BLaER1 treated with 17β-estradiol and CSF1 and Interleukin-3, amounts not matched to agents 10 nM and 100 nM (cell line): ENCODE results near the gene RRP12.

ENCODE experiments used
- H3K27ac ChIP-seq, 11 experiments: shearing (Covaris generic); formaldehyde crosslinking; 2 replicates each; pipeline ENCODE4 v1.8.1; 2022
- H3K27me3 ChIP-seq, 11 experiments: shearing (Covaris generic); formaldehyde crosslinking; 2 replicates each; pipeline ENCODE4 v1.8.1; 2022
- H3K36me3 ChIP-seq, 11 experiments: shearing (Covaris generic); formaldehyde crosslinking; 2 replicates each; pipeline ENCODE4 v1.8.1; 2022
- H3K4me1 ChIP-seq, 10 experiments: shearing (Covaris generic); formaldehyde crosslinking; 2 replicates each; pipeline ENCODE4 v1.8.1; 2022
- H3K4me2 ChIP-seq, 11 experiments: shearing (Covaris generic); formaldehyde crosslinking; 2 replicates each; pipeline ENCODE4 v1.8.1; 2022
- H3K4me3 ChIP-seq, 10 experiments: shearing (Covaris generic); formaldehyde crosslinking; 2 replicates each; pipeline ENCODE4 v1.8.1; 2022
- H3K9ac ChIP-seq, 11 experiments: shearing (Covaris generic); formaldehyde crosslinking; 2 replicates each; pipeline ENCODE4 v1.8.1; 2022
- H3K9me3 ChIP-seq, 11 experiments: shearing (Covaris generic); formaldehyde crosslinking; replicated peaks in 1 of 11; 2 replicates each; pipeline ENCODE4 v1.8.1; 2022
- H4K20me1 ChIP-seq, 11 experiments: shearing (Covaris generic); formaldehyde crosslinking; 2 replicates each; pipeline ENCODE4 v1.8.1; 2022
- Cebpa-rat ChIP-seq, 11 experiments: shearing (Covaris generic); IDR thresholded peaks; 2 replicates each; pipeline ENCODE4 v1.8.1; 2022

RRP12 gene

DNA sequence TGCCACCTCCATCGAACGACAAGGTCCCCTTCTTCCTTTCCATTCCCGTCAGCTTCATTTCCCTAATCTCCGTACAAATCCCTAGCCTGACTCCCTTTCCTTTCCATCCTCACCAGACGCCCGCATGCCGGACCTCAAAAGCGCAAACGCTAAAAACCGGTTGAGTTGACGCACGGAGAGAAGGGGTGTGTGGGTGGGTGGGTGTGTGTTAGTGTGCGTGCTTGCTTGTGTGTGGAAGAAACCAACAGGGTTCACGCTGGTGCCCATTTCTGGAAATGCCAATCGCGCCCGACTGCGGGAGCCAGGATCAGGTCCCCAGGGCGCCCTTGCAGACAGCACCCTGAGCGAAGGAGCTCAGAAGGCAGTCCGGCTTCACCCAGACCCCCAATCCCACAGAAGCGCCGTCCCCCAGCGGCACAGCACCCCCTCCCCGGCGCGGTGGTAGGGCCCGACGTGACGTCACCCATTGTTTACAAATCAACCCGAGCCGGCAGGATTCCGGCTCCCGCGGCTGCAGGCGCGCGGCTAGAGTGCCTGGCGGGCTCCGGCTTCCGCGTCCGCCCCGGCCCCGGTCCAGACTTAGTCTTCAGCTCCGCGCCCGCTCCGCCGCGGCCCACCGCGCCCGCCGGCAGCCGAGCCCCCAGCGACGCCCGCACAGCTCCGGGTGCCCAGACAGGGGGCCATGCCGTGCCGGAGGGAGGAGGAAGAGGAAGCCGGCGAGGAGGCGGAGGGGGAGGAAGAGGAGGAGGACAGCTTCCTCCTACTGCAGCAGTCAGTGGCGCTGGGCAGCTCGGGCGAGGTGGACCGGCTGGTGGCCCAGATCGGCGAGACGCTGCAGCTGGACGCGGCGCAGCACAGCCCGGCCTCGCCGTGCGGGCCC is 82.1 kb downstream of the RRP12 start, which contains the start of gene FRAT1:
TSS of gene FRAT1 (plus strand) at position 500 of the 880 bp plus-strand sequence. CDS start at position 683, 183 bp downstream.
- Histone ChIP-seq H3K4me2 (peak within 1 kb of the TSS; percentile 71 to 99 (median 95)), H3K9ac (peak within 1 kb of the TSS; percentile 96 to 100 (median 99)), H4K20me1 (peaks cover 6 to 42% (median 22%) of the 10 kb centered on the region in 11 experiments; a peak in 15 of 22 replicates), H3K27me3 (peaks cover 0 to 7% (median 0%) of the 10 kb centered on the region in 11 experiments; a peak in 2 of 22 replicates), H3K4me3 (peak within 1 kb of the TSS; percentile 82 to 100 (median 96)), H3K9me3 (no peaks in the 10 kb centered on the region), H3K27ac (peak within 1 kb of the TSS; percentile 98 to 100 (median 100)), H3K4me1 (peaks cover 36 to 70% (median 48%) of the 10 kb centered on the region in 10 experiments), H3K36me3 (peaks cover 0 to 30% (median 9%) of the 10 kb centered on the region in 11 experiments; a peak in 11 of 22 replicates)
- no peak for TF ChIP-seq Cebpa-rat (IDR thresholded peaks at IDR 0.05)

DNA sequence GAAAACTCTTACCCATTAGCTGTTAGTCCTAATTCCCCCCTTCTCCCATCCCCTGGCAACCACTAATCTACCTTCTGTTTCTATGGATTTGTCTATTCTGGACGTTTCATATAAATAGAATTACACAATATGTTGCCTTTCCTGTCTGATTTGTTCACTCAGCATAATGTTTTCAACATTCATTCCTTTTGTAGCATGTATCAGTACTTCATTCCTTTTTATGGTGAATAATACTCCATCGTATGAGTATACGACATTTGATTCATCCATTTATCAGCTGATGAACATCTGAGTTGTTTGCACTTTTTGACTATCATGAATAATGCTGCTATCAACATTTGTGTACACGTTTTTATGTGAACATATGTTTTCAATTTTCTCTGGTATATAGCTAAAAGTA is 86.5 kb downstream of the RRP12 start:
- no peak for TF ChIP-seq Cebpa-rat (IDR thresholded peaks at IDR 0.05)
- peaks cover 0 to 6% (median 3%) of the 10 kb centered on the region in 11 experiments; a peak in 10 of 22 replicates for H4K20me1 ChIP-seq
- no peak overlapping the region for H3K4me3 ChIP-seq
- peaks cover 14 to 73% (median 34%) of the 10 kb centered on the region in 10 experiments for H3K4me1 ChIP-seq
- no peak overlapping the region for H3K9ac ChIP-seq
- no peaks in the 10 kb centered on the region for H3K27me3 ChIP-seq
- H3K36me3 ChIP-seq = peaks cover 0 to under 1% (median 0%) of the 10 kb centered on the region in 11 experiments; a peak in 1 of 22 replicates
- peak overlapping the region in 3 of 11 experiments; percentile 15 to 45 (median 38); a peak in 4 of 22 replicates for H3K27ac ChIP-seq
- 0 out of 22 replicates have a peak, but pooled peaks cover 0 to 2% (median 0%) of the 10 kb centered on the region in 11 experiments for H3K9me3 ChIP-seq
- H3K4me2 ChIP-seq = peak overlapping the region in 4 of 11 experiments; percentile 29 to 99 (median 75); a peak in 6 of 22 replicates

DNA sequence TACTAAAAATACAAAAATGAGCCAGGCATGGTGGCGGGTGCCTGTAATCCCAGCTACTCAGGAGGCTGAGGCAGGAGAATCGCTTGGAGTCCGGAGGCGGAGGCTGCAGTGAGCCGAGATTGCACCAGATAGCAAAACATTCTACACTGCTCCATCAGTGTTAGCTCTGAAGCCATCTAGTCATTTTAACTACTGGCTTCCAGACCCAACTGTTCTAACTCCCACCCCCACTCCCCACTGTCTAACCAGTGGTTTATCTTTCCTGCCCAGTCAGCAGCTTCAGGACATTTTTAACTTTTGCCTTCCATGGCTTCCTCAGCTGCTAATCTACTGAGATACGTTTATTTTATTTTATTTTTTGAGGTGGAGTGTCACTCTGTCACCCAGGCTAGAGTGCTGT is 88.2 kb downstream of the RRP12 start:
- TF ChIP-seq Cebpa-rat (IDR thresholded peaks at IDR 0.05) = no peak
- Histone ChIP-seq H3K27ac (peak overlapping the region in 5 of 11 experiments; percentile 28 to 51 (median 44); a peak in 4 of 22 replicates), H3K36me3 (no peaks in the 10 kb centered on the region), H3K4me3 (no peak overlapping the region), H3K9me3 (peaks cover 0 to 17% (median 0%) of the 10 kb centered on the region in 11 experiments; a peak in 5 of 22 replicates), H3K9ac (peak overlapping the region in 3 of 11 experiments; percentile 5 to 36 (median 25); a peak in 2 of 22 replicates), H3K4me1 (peaks cover 15 to 83% (median 41%) of the 10 kb centered on the region in 10 experiments), H4K20me1 (no peaks in the 10 kb centered on the region), H3K27me3 (no peaks in the 10 kb centered on the region), H3K4me2 (peak overlapping the region in 5 of 11 experiments; percentile 34 to 99 (median 74); a peak in 10 of 22 replicates)

DNA sequence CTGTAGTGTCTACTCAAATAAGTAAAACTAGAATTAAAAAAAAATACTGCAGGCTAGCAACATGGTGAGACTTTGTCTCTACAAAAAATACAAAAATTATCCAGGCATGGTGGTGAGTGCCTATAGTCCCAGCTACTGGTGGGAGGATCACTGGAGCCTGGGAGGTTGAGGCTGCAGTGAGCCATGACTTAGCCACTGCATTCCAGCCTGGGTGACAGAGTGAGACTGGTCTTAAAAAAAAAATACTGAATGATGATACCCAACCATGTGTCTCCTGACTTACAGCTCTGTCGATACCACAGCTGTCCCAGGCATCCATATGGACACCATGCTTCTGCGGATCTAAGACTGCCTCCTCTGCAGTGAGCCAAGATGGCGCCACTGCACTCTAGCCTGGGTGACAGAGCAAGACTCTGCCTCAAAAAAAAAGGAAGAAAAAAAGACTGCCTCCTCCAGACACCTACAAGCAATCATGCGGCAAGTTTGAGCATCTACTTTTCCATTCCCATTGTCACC is 90.0 kb downstream of the RRP12 start:
- Histone ChIP-seq H4K20me1 (no peaks in the 10 kb centered on the region), H3K27ac (no peak overlapping the region), H3K4me1 (peaks cover 15 to 77% (median 43%) of the 10 kb centered on the region in 10 experiments), H3K9ac (no peak overlapping the region), H3K4me3 (no peak overlapping the region), H3K4me2 (no peak overlapping the region), H3K9me3 (peaks cover 0 to 17% (median 0%) of the 10 kb centered on the region in 11 experiments; a peak in 5 of 22 replicates), H3K36me3 (no peaks in the 10 kb centered on the region), H3K27me3 (no peaks in the 10 kb centered on the region)
- no peak for TF ChIP-seq Cebpa-rat (IDR thresholded peaks at IDR 0.05)

DNA sequence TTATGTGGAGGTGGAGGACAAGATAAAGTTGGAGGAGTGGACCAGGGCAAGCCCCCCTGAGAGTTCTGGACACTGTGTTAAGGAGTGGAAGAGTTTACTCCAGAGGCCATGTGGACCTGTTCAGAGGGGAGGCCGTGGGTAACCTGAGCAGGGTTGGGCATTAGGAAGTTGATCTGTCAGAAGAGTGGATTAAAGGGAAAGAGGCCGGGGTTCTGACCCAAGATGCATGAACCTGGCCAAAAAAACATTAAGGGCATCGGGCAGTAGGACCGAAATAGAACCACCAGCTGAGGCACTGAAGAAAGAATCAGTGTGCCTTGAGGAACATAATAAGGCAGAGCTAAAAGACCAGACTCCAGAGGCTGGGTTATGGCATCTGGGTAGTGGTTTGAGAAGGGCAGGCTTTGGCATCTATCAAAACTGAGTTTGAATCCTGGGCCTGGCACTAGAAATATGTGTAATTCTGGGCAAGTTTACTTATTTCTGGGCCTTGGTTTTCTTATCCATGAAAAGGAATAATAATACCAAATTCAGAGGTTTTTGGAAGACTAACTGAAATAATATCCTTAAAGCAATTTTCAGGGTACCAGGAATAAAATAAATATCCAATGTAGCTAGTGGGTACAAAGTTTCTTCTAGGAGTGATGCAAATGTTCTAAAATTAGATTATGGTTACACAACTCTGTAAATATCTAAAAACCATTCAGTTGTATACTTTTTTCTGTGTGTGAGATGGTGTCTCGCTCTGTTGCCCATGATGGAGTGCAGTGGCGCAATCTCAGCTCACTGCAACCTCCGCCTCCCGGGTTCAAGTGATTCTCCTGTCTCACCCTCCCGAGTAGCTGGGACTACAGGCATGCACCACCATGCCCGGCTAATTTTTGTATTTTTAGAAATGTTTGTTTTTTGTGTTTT is 93.0 kb downstream of the RRP12 start:
- no peak overlapping the region for H3K4me3 ChIP-seq

DNA sequence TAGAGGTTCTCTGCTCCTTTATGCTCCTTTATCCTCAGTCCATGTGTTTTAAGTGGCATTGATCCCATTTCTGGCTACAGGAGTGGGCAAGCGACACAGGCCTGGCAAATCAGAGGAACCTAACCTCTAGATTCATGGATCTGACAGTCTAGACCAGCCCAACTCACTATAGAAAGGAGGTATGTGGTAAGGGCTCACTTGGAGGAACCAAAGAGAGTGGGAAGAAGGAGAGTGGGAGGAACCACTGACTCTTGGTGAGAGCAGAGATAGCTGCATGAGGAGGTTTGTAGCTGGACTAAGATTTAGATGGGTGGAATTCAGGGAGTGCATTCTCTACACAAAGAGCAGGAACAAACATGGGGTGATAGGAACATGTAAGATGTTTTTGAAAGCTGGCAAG is 93.7 kb downstream of the RRP12 start:
- Histone ChIP-seq H3K9me3 (peaks cover 0 to 17% (median 0%) of the 10 kb centered on the region in 11 experiments; a peak in 5 of 22 replicates), H3K4me2 (peak overlapping the region; percentile 33 to 78 (median 47); a peak in 19 of 22 replicates), H3K4me1 (peaks cover 15 to 39% (median 26%) of the 10 kb centered on the region in 10 experiments), H3K9ac (peak overlapping the region in 7 of 11 experiments; percentile 21 to 64 (median 50); a peak in 7 of 22 replicates), H3K27me3 (no peaks in the 10 kb centered on the region), H3K36me3 (no peaks in the 10 kb centered on the region), H4K20me1 (no peaks in the 10 kb centered on the region), H3K4me3 (no peak overlapping the region), H3K27ac (peak overlapping the region in 9 of 11 experiments; percentile 50 to 86 (median 74); a peak in 18 of 22 replicates)
- no peak for TF ChIP-seq Cebpa-rat (IDR thresholded peaks at IDR 0.05)

More for the DNA sequence above, 93.0 kb downstream of the RRP12 start:
- peak overlapping the region in 9 of 11 experiments; percentile 50 to 86 (median 74); a peak in 18 of 22 replicates for H3K27ac ChIP-seq
- H3K27me3 ChIP-seq = no peaks in the 10 kb centered on the region
- peaks cover 15 to 46% (median 30%) of the 10 kb centered on the region in 10 experiments for H3K4me1 ChIP-seq
- peak in 8 of 11 experiments; percentile 55 to 87 (median 68); a peak in 16 of 22 replicates for TF ChIP-seq Cebpa-rat (IDR thresholded peaks at IDR 0.05)
- peak overlapping the region; percentile 33 to 78 (median 47); a peak in 21 of 22 replicates for H3K4me2 ChIP-seq
- peak overlapping the region in 7 of 11 experiments; percentile 23 to 64 (median 50); a peak in 9 of 22 replicates for H3K9ac ChIP-seq
- no peaks in the 10 kb centered on the region for H3K36me3 ChIP-seq
- H3K9me3 ChIP-seq = peaks cover 0 to 17% (median 0%) of the 10 kb centered on the region in 11 experiments; a peak in 5 of 22 replicates
- no peaks in the 10 kb centered on the region for H4K20me1 ChIP-seq
